Upper lobe of left lung (tissue), 6 donors: ENCODE measurements around the gene RTL10. TPM values are rescaled to one million over a fixed set of nuclear protein-coding genes. Genes with fewer than 3 reads are reported as not detected.
A peak's percentile ranks its signal among the peaks of the same experiment; 100 is the strongest.

Source experiments
- ATAC-seq, 2 donors: fragments of 200-7000 bp; cut with Tn5 transposase; one replicate each; pipeline ENCODE4 v1.9.1; 2022; ENCODE audit warnings: mild to moderate bottlenecking in 2 of 2, moderate library complexity in 2 of 2; ENCODE audit not compliant: low FRiP score in 2 of 2
- DNase-seq, 2 donors: peaks; one replicate each; pipeline ENCODE4 v3.0.0-alpha.2; 2019 to 2020
- H3K27ac ChIP-seq, 4 donors: fragments of 200-600 bp; sonication (generic); one replicate each; pipeline ENCODE4 v1.5.1; 2016 to 2019
- H3K27me3 ChIP-seq, 4 donors: fragments of 200-600 bp; sonication (generic); one replicate each; pipeline ENCODE4 v1.5.1; 2017 to 2019
- H3K36me3 ChIP-seq, 4 donors: fragments of 200-600 bp; sonication (generic); one replicate each; pipeline ENCODE4 v1.5.1; 2016 to 2019
- H3K4me1 ChIP-seq, 4 donors: fragments of 200-600 bp; sonication (generic); one replicate each; pipeline ENCODE4 v1.5.1; 2018 to 2019
- H3K4me3 ChIP-seq, 4 donors: fragments of 200-600 bp; sonication (generic); one replicate each; pipeline ENCODE4 v1.5.1; 2017 to 2019; ENCODE audit warnings: mild to moderate bottlenecking in 2 of 4, moderate library complexity in 1 of 4
- H3K9me3 ChIP-seq, 4 donors: fragments of 200-600 bp; sonication (generic); one replicate each; pipeline ENCODE4 v1.5.1; 2018 to 2019
- EP300 ChIP-seq, 4 donors: sonication (generic); formaldehyde crosslinking; IDR thresholded peaks; one replicate each; pipeline ENCODE4 v1.5.1; 2017; ENCODE audit warnings: antibody characterized with exemption in 4 of 4, control low read depth in 2 of 4
- POLR2A ChIP-seq, 4 donors: fragments of 450-650 bp; IDR thresholded peaks; one replicate each; pipeline ENCODE4 v1.5.1; 2016 to 2017; ENCODE audit warnings: antibody characterized with exemption in 4 of 4, mild to moderate bottlenecking in 2 of 4
- POLR2AphosphoS5 ChIP-seq, 2 donors: sonication (generic); formaldehyde crosslinking; IDR thresholded peaks; one replicate each; pipeline ENCODE4 v1.5.1; 2017; ENCODE audit warnings: antibody characterized with exemption in 2 of 2
- WGBS, 2 donors: methylation state at CpG; one replicate each; pipeline ENCODE4 v1.1.5; 2017 to 2018; 5-methylcytosine and 5-hydroxymethylcytosine counted together
- total RNA-seq, 6 donors: library from RNA; depleted of rRNA in 4 of 6; stranded (reverse); fragments of >200 nt in 4 of 6; gene quantifications; one replicate each; pipeline versions ENCODE4 v1.1.0 to v1.2.1, GENCODE V29; 2016 to 2021
- TF ChIP-seq, protein P1 (sequence below), 6 experiments: fragments of 450-650 bp in 4 of 6; fragments of 200-600 bp in 2 of 6; sonication (generic) in 2 of 6; IDR thresholded peaks; one replicate each; pipeline ENCODE4 v1.5.1; 2016 to 2019; ENCODE audit warnings: antibody characterized with exemption in 6 of 6
- donor health status: DM: no; HTN: no; CAD: no; lungs with moderate emphysema.
- donor health status: DM: no; HTN: yes; CAD: no; lungs with severe emphysema.

Gene RTL10
- total RNA-seq, 6 donors from 2014 or later = 16.4 to 27.4 (median 24.1) TPM

DNA sequence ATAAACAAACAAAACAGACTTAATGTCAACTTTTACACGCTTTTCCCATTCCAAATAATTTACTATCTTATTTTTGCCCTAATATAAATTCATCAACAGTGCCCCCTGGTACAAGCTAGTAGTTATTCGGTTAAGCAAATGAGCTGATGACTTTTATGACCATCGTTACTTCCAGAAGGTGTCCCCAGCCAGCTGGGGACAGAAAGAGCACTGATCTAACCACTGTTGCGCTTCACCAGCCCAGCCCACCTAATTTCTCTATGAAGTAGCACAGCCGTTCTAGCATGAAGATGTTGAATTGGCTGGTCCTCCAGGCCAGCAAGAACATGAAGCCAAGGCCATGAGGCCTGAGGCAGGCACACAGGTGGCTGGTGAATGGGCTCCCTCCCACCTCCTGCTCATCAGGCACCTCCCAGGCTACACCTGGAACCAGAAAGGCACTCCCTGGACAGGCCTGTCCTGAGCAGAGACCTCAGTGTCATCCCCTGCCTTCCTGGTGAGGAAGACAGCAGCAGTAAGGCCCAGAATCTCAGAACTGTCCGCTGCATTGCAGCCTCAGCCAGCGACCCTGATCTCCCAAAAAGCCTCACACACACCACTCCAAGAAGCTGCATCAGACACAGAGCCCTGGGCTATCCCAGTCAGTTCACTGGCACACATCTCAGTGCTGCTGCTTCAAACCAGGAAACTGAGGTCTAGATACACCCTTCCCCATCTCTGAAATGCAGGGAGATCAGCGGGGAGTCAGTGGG, 12.9 kb downstream of the RTL10 start:
- Histone ChIP-seq H3K27me3 (no peaks in the 10 kb centered on the region), H3K36me3 (no peaks in the 10 kb centered on the region), H3K27ac (peak overlapping the region in 1 of 4 donors; percentile 13), H3K4me1 (peaks cover 23 to 26% (median 26%) of the 10 kb centered on the region in 4 donors), H3K9me3 (no peaks in the 10 kb centered on the region), H3K4me3 (no peak overlapping the region)
- TF ChIP-seq EP300 (IDR thresholded peaks at IDR 0.05) (no peak), POLR2A (IDR thresholded peaks at IDR 0.05) (no peak), POLR2AphosphoS5 (IDR thresholded peaks at IDR 0.05) (no peak)
- TF ChIP-seq, protein P1, sequence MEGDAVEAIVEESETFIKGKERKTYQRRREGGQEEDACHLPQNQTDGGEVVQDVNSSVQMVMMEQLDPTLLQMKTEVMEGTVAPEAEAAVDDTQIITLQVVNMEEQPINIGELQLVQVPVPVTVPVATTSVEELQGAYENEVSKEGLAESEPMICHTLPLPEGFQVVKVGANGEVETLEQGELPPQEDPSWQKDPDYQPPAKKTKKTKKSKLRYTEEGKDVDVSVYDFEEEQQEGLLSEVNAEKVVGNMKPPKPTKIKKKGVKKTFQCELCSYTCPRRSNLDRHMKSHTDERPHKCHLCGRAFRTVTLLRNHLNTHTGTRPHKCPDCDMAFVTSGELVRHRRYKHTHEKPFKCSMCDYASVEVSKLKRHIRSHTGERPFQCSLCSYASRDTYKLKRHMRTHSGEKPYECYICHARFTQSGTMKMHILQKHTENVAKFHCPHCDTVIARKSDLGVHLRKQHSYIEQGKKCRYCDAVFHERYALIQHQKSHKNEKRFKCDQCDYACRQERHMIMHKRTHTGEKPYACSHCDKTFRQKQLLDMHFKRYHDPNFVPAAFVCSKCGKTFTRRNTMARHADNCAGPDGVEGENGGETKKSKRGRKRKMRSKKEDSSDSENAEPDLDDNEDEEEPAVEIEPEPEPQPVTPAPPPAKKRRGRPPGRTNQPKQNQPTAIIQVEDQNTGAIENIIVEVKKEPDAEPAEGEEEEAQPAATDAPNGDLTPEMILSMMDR (IDR thresholded peaks at IDR 0.05) = no peak
- WGBS, 2 donors = 82 to 96% methylated on average over 6 to 8 of the region's 8 CpGs
- ATAC-seq (no peak), DNase-seq (no peak)

DNA sequence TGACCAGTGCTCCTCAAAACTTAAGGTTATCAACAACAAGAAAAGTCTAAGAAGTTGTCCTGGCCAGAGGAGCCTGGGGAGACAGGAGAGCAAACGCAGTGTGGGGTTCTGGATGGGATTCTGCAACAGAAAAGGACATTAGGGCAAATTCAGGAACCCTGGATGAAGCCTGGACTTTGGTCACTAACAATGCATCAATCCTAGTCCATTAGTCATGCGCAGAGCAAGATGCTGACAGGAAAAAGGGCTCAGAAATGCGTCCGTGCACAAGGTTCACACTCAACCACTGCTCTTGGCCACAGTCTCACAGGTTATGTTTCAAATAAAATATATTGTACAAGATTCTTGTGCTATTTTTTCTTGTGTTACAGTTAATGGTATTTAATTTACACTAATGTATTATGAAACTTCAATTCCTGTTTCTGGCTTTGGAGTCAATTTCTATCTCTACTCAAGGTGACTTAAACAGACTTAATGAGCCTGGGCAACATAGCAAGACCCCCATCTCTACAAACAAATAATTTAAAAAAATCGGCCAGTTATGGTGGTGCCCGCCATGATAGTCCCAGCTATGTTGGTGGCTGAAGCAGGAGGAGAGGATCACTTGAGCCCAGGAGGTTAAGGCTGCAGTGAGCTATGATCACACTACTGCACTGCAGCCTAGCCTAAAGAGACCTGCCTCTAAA, 13.6 kb downstream of the RTL10 start:
- Histone ChIP-seq H3K27ac (no peak overlapping the region), H3K36me3 (no peaks in the 10 kb centered on the region), H3K4me1 (peaks cover 23 to 26% (median 26%) of the 10 kb centered on the region in 4 donors), H3K4me3 (no peak overlapping the region), H3K27me3 (no peaks in the 10 kb centered on the region), H3K9me3 (no peaks in the 10 kb centered on the region)
- 92 to 93% methylated on average over 6 of the region's 6 CpGs for WGBS, 2 donors
- no peak for ATAC-seq
- TF ChIP-seq, protein P1 (IDR thresholded peaks at IDR 0.05) = no peak
- TF ChIP-seq EP300 (IDR thresholded peaks at IDR 0.05) (no peak), POLR2A (IDR thresholded peaks at IDR 0.05) (no peak), POLR2AphosphoS5 (IDR thresholded peaks at IDR 0.05) (no peak)
- DNase-seq = no peak

DNA sequence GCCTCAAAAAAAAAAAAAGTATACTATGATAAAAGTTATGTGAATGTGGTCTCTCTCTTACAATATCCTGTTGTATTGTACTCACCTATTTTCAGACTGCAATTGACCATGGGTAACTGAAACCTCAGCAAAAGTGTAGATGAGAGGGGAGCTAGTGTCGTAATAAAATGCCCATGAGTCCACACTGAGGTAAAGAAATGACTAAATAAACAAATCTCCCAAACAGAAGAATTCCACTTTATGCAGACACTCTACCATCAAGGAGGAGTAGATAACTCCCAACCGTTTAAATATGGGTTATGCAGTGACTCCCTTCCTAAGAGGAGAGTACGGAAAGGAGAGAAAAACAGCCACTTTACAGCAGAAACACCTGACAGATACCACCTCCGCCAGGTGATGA, 14.6 kb downstream of the RTL10 start:
- H3K36me3 ChIP-seq = no peaks in the 10 kb centered on the region
- no peaks in the 10 kb centered on the region for H3K9me3 ChIP-seq
- no peak overlapping the region for H3K4me3 ChIP-seq
- peaks cover 20 to 21% (median 20%) of the 10 kb centered on the region in 4 donors for H3K4me1 ChIP-seq
- H3K27ac ChIP-seq = no peak overlapping the region
- 70 to 73% methylated on average over 4 of the region's 4 CpGs for WGBS, 2 donors
- no peak for DNase-seq
- ATAC-seq = peak in 1 of 2 donors; percentile 66
- H3K27me3 ChIP-seq = no peaks in the 10 kb centered on the region
- TF ChIP-seq, protein P1 (IDR thresholded peaks at IDR 0.05) = no peak
- TF ChIP-seq EP300 (IDR thresholded peaks at IDR 0.05) (no peak), POLR2A (IDR thresholded peaks at IDR 0.05) (no peak), POLR2AphosphoS5 (IDR thresholded peaks at IDR 0.05) (no peak)

DNA sequence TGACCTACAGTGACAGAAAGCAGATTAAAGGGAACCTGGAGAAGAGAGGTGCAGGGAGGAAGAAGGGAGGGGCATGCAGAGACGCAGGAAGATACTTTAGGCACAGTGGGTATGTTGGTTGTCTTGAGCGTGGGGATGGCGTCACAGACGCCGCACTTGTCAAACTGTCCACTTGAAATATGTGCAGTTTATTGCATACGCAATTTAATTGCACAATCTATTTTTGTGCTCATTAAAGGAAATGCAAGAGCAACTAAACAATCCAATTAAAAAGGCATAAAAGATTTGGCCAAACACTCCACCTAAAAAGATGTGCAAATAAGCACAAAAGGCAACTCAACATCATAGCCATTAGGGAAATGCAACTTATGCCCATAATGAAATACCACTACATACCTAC, 16.8 kb downstream of the RTL10 start:
- Histone ChIP-seq H3K9me3 (no peaks in the 10 kb centered on the region), H3K4me3 (no peak overlapping the region), H3K4me1 (no peaks in the 10 kb centered on the region), H3K27me3 (no peaks in the 10 kb centered on the region), H3K27ac (no peak overlapping the region), H3K36me3 (no peaks in the 10 kb centered on the region)
- no peak for ATAC-seq
- TF ChIP-seq, protein P1 (IDR thresholded peaks at IDR 0.05) = no peak
- no peak for TF ChIP-seq EP300 (IDR thresholded peaks at IDR 0.05)
- TF ChIP-seq POLR2AphosphoS5 (IDR thresholded peaks at IDR 0.05) = no peak
- no peak for TF ChIP-seq POLR2A (IDR thresholded peaks at IDR 0.05)
- WGBS, 2 donors = 70 to 77% methylated on average over 6 of the region's 6 CpGs
- no peak for DNase-seq
